MG63 (cell line): ENCODE measurements around the gene AFAP1L2. TPM values are rescaled to one million over a fixed set of nuclear protein-coding genes. Genes with fewer than 3 reads are reported as not detected.

Experiments
- DNase-seq: peaks from one replicate; pipeline ENCODE4 v3.0.0-alpha.2; 2020
- H3K27me3 ChIP-seq: fragments of 250-450 bp; sonication (Bioruptor Pico); 2 replicates; pipeline ENCODE4 v1.5.1; 2020; ENCODE audit warnings: mild to moderate bottlenecking, moderate library complexity
- H3K36me3 ChIP-seq: fragments of 250-450 bp; sonication (Bioruptor Pico); 2 replicates; pipeline ENCODE4 v1.5.1; 2020; ENCODE audit warnings: mild to moderate bottlenecking, moderate library complexity
- H3K4me3 ChIP-seq: fragments of 250-450 bp; sonication (Bioruptor Pico); 2 replicates; pipeline ENCODE4 v1.5.1; 2020; ENCODE audit warnings: mild to moderate bottlenecking, moderate library complexity
- H3K9me3 ChIP-seq: fragments of 250-450 bp; sonication (Bioruptor Pico); 2 replicates; pipeline ENCODE4 v1.5.1; 2020; ENCODE audit warnings: mild to moderate bottlenecking, moderate library complexity
- total RNA-seq: library from RNA; depleted of rRNA; stranded (reverse); fragments of >200 nt; shearing (Covaris generic); gene quantifications from 2 replicates; pipeline ENCODE4 v1.2.3, GENCODE V29; 2014; ENCODE audit warnings: low replicate concordance

Gene AFAP1L2
- total RNA-seq, 1 experiment from 2014 or later: 3.8 TPM

- Histone ChIP-seq H3K36me3 (no peaks in the 10 kb centered on the region), H3K4me3 (no peak overlapping the region), H3K27me3 (no peaks in the 10 kb centered on the region; the same call in 1 of the 2 replicates), H3K9me3 (no peaks in the 10 kb centered on the region)
- DNase-seq: no peak
Observed at GRCh38 chr10:114398587-114399331, 5.5 kb downstream of the AFAP1L2 start.

- H3K36me3 ChIP-seq: no peaks in the 10 kb centered on the region
- H3K4me3 ChIP-seq: no peak overlapping the region
- no peaks in the 10 kb centered on the region for H3K27me3 ChIP-seq
- DNase-seq: peak; percentile 33
- no peaks in the 10 kb centered on the region for H3K9me3 ChIP-seq
Observed at GRCh38 chr10:114397651-114398145, 6.6 kb downstream of the AFAP1L2 start.

- no peaks in the 10 kb centered on the region for H3K9me3 ChIP-seq
- no peak for DNase-seq
Observed at GRCh38 chr10:114396464-114396863, 7.8 kb downstream of the AFAP1L2 start.

GRCh38 chr10:114395366-114396022 lies 8.8 kb downstream of the AFAP1L2 start:
- no peaks in the 10 kb centered on the region for H3K27me3 ChIP-seq
- DNase-seq: no peak
- H3K9me3 ChIP-seq: no peaks in the 10 kb centered on the region
- no peaks in the 10 kb centered on the region for H3K36me3 ChIP-seq
- no peak overlapping the region for H3K4me3 ChIP-seq

More at GRCh38 chr10:114396464-114396863, 7.8 kb downstream of the AFAP1L2 start:
- no peaks in the 10 kb centered on the region for H3K36me3 ChIP-seq
- no peak overlapping the region for H3K4me3 ChIP-seq
- H3K27me3 ChIP-seq: no peaks in the 10 kb centered on the region

GRCh38 chr10:114394531-114394930 lies 9.8 kb downstream of the AFAP1L2 start:
- H3K27me3 ChIP-seq: no peaks in the 10 kb centered on the region
- no peak for DNase-seq
- no peaks in the 10 kb centered on the region for H3K36me3 ChIP-seq
- H3K9me3 ChIP-seq: no peaks in the 10 kb centered on the region
- H3K4me3 ChIP-seq: no peak overlapping the region

GRCh38 chr10:114393886-114394285 lies 10.4 kb downstream of the AFAP1L2 start:
- Histone ChIP-seq H3K9me3 (no peaks in the 10 kb centered on the region), H3K36me3 (no peaks in the 10 kb centered on the region), H3K27me3 (no peaks in the 10 kb centered on the region), H3K4me3 (no peak overlapping the region)
- no peak for DNase-seq

- DNase-seq: no peak
Observed at GRCh38 chr10:114393482-114393881, 10.8 kb downstream of the AFAP1L2 start.

GRCh38 chr10:114392112-114392835 lies 12.0 kb downstream of the AFAP1L2 start:
- no peak for DNase-seq
- H3K36me3 ChIP-seq: no peaks in the 10 kb centered on the region
- no peak overlapping the region for H3K4me3 ChIP-seq
- no peaks in the 10 kb centered on the region for H3K9me3 ChIP-seq
- no peaks in the 10 kb centered on the region for H3K27me3 ChIP-seq

More at GRCh38 chr10:114393482-114393881, 10.8 kb downstream of the AFAP1L2 start:
- no peaks in the 10 kb centered on the region for H3K9me3 ChIP-seq
- H3K36me3 ChIP-seq: no peaks in the 10 kb centered on the region
- no peaks in the 10 kb centered on the region for H3K27me3 ChIP-seq
- H3K4me3 ChIP-seq: no peak overlapping the region

GRCh38 chr10:114391599-114391998 lies 12.7 kb downstream of the AFAP1L2 start:
- H3K36me3 ChIP-seq: no peaks in the 10 kb centered on the region
- no peak for DNase-seq
- H3K9me3 ChIP-seq: no peaks in the 10 kb centered on the region
- no peaks in the 10 kb centered on the region for H3K27me3 ChIP-seq
- H3K4me3 ChIP-seq: no peak overlapping the region

GRCh38 chr10:114389426-114389825 lies 14.9 kb downstream of the AFAP1L2 start:
- peak; percentile 69 for DNase-seq
- no peaks in the 10 kb centered on the region for H3K36me3 ChIP-seq
- no peaks in the 10 kb centered on the region for H3K9me3 ChIP-seq
- H3K27me3 ChIP-seq: no peaks in the 10 kb centered on the region
- H3K4me3 ChIP-seq: no peak overlapping the region

GRCh38 chr10:114388275-114388674 lies 16.0 kb downstream of the AFAP1L2 start:
- Histone ChIP-seq H3K27me3 (no peaks in the 10 kb centered on the region), H3K36me3 (no peaks in the 10 kb centered on the region), H3K4me3 (no peak overlapping the region), H3K9me3 (no peaks in the 10 kb centered on the region)
- no peak for DNase-seq

- no peak for DNase-seq
- Histone ChIP-seq H3K27me3 (no peaks in the 10 kb centered on the region), H3K9me3 (no peaks in the 10 kb centered on the region), H3K36me3 (no peaks in the 10 kb centered on the region), H3K4me3 (no peak overlapping the region)
Observed at GRCh38 chr10:114387784-114388183, 16.5 kb downstream of the AFAP1L2 start.

- no peaks in the 10 kb centered on the region for H3K36me3 ChIP-seq
- no peak for DNase-seq
- H3K9me3 ChIP-seq: no peaks in the 10 kb centered on the region
- no peak overlapping the region for H3K4me3 ChIP-seq
- no peaks in the 10 kb centered on the region for H3K27me3 ChIP-seq
Observed at GRCh38 chr10:114386452-114386851, 17.9 kb downstream of the AFAP1L2 start.

GRCh38 chr10:114385557-114385956 lies 18.7 kb downstream of the AFAP1L2 start:
- DNase-seq: no peak

GRCh38 chr10:114384601-114385000 lies 19.7 kb downstream of the AFAP1L2 start:
- no peaks in the 10 kb centered on the region for H3K27me3 ChIP-seq
- H3K36me3 ChIP-seq: no peaks in the 10 kb centered on the region
- no peak overlapping the region for H3K4me3 ChIP-seq
- no peak for DNase-seq
- H3K9me3 ChIP-seq: peaks cover 2% of the 10 kb centered on the region; the same call in 1 of the 2 replicates

More at GRCh38 chr10:114385557-114385956, 18.7 kb downstream of the AFAP1L2 start:
- no peaks in the 10 kb centered on the region for H3K36me3 ChIP-seq
- H3K4me3 ChIP-seq: no peak overlapping the region
- H3K9me3 ChIP-seq: peaks cover under 1% of the 10 kb centered on the region; the same call in 1 of the 2 replicates
- no peaks in the 10 kb centered on the region for H3K27me3 ChIP-seq

- Histone ChIP-seq H3K9me3 (peaks cover 2% of the 10 kb centered on the region; the same call in 1 of the 2 replicates), H3K4me3 (no peak overlapping the region), H3K36me3 (no peaks in the 10 kb centered on the region), H3K27me3 (no peaks in the 10 kb centered on the region)
- no peak for DNase-seq
Observed at GRCh38 chr10:114384181-114384580, 20.1 kb downstream of the AFAP1L2 start.

GRCh38 chr10:114380797-114381196 lies 23.5 kb downstream of the AFAP1L2 start:
- DNase-seq: no peak
- Histone ChIP-seq H3K27me3 (no peaks in the 10 kb centered on the region), H3K36me3 (no peaks in the 10 kb centered on the region)

More at GRCh38 chr10:114380797-114381196, 23.5 kb downstream of the AFAP1L2 start:
- Histone ChIP-seq H3K4me3 (no peak overlapping the region), H3K9me3 (peaks cover 2% of the 10 kb centered on the region; the same call in 1 of the 2 replicates)
